GM21390 (cell line): ENCODE results near the gene LARP1.
"Not testable (repeated sequence)": the region's sequence is repeated elsewhere in the genome, so short reads cannot be mapped to it uniquely, and the experiment has no call there.

Experiments used
- ATAC-seq: cut with Tn5 transposase; IDR thresholded peaks from one replicate; pipeline ENCODE4 v1.9.1; 2021; ENCODE audit not compliant: unreplicated experiment

LARP1 gene

GRCh38 chr5:154734370-154735248, 20.6 kb upstream of the LARP1 start:
- ATAC-seq: no peak

DNA sequence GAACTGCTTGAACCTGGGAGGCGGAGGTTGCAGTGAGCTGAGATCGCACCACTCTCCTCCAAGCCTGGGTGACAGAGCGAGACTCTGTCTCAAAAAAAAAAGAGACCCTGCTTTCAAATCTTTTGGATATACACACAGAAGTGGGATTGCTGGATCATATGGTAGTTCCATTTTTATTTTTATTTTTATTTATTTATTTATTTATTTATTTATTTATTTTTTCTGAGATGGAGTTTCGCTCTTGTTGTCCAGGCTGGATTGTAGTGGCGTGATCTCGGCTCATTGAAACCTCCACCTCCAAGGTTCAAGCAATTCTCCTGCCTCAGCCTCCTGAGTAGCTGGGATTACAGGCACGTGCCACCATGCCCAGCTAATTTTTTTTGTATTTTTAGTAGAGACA, 19.8 kb upstream of the LARP1 start:
- ATAC-seq: not testable (repeated sequence)

- not testable (repeated sequence) for ATAC-seq
Measured at GRCh38 chr5:154736372-154736771, 18.8 kb upstream of the LARP1 start.

DNA sequence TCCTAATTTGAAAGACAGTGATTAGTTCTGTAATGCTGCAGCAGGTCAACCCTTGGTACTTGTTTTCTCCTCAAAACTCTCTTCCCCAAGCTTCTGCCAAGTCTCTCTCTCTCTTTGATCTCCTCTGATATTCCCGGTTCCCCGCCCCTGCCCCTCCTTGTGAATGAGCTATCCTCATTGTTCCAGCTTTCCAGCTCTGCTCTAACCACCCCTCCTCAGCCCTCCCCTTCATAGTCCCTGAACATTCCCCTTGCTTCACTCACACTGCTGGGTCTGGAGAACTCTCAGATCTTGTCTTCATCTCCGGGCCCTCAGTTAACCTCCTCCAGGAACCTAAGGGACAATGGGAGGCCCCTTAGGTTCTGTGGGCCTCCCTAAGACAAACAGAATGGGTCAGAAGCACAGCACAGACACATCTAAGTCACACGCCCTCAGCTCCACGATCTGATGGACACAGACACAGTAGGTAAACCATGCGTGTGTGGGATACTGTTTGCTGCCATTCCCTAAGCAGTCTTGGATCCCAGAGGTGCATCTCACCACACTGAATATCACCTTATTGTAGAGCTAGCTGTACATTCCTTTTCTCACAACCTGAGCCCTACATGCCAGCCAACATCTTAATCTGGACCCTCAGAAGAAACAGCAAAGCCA, 17.4 kb upstream of the LARP1 start:
- no peak for ATAC-seq

- ATAC-seq: no peak
Measured at GRCh38 chr5:154740483-154740882, 14.7 kb upstream of the LARP1 start.

DNA sequence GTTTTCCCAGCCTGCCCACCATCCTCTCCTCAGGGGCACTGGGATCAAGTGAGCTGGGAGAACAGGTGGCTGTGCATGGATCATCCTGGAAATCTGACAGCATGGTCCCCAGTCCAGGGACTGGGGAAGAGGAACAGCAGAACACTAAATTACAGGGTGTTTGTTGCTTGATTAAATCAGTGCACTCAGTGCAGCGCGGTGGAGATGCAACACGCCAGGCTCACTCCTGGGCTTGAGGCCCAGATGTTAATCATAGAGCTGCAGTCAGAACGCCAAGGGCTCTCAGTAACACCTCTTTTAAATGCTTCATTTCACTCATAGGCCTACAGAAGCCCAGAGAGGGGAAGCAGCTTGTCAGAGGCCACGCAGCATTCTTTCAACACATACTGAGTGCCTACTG, 14.2 kb upstream of the LARP1 start:
- ATAC-seq: no peak

DNA sequence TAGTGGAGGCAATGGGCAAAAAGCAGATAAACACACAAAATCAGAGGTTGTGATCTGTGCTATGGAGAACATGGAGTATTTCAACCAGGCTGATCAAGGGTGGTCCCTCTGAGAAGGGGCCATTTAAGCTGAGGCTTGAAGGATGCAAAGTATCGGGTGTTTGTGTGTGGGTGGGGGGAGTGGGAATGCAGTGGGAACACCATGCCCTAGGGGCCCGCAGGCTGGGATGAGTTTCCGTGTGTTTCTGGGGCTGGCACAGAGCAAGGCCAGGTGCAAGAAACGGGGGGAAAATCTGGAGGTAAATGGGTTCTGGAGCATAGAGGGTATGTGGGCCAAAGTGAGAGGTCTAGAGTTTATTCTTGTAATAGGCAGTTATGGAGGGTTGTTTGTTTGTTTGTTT, 13.8 kb upstream of the LARP1 start:
- no peak for ATAC-seq

- ATAC-seq: no peak
Measured at GRCh38 chr5:154743812-154744211, 11.4 kb upstream of the LARP1 start.

GRCh38 chr5:154745349-154745748, 9.8 kb upstream of the LARP1 start:
- no peak for ATAC-seq

DNA sequence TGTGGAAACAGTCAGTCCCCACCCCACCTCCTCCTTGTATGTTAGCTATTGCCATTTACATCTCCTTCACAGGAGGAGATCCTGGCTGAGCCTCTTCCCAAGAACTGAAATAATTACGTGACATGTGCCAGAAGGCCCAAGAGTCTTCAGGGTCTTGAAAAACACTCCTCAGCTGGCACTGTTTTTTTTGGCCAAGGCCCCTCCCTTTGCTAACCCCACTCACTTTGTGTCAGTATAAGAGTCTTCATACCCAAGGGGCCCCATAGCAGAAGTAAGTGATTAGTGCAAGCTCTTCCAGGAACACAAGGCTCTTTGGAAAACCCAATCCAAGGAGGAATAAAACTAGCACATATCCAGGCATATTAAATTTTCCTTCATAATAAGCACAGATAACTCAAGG, 5.7 kb upstream of the LARP1 start:
- ATAC-seq: no peak

DNA sequence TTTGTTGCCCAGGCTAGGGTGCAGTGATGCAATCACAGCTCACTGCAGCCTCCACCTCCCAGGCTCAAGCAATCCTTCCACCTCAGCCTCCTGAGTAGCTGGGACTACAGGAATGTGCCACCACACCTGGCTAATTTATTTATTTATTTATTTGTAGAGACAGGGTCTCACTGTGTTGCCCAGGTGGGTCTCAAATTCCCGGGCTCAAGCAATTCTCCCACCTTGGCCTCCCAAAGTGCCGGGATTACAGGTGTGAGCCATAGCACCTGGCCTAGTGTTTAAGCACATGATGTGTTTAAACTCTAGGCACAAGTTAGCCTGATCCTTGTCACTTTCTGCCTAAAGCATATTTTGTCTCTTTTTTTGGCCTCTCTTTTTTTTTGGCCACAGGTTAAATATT, 4.5 kb upstream of the LARP1 start:
- not testable (repeated sequence) for ATAC-seq

DNA sequence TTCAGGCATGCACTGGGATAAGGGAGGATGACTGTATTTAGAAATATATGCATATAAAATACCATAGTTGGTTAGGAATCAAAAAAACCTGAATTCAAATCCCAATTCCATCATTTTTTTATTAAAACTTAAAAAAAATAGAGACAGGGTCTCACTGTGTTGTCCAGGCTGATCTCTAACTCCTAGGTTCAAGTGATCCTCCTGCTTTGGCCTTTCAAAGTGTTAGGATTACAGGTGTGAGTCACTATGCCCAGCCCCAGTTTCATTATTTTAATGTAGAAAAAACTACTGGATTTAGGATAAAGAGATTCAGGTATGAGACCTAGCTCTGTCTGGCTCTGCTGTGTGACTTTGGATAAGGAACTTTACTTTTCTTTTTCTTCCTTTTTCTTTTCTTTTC, 3.3 kb upstream of the LARP1 start:
- no peak for ATAC-seq

DNA sequence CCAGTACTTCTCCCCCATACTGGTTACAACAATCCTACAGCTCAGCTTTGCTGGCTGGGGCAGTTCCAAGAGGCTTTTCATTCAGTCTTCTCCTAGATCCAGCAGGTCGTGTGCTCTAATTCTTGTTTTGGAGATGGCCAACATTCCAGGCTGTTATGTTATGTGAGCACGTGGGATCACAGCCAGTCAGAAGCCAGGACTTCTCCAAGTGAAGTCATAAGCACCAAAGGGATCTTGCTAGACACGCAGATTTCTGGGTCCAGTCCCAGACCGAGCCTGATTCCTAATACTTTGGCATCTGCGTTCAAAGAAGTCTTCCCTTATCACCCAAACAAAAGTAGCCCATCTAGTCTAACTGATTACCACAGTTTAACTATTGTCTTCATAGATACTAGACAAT, 1.4 kb upstream of the LARP1 start:
- ATAC-seq: no peak

DNA sequence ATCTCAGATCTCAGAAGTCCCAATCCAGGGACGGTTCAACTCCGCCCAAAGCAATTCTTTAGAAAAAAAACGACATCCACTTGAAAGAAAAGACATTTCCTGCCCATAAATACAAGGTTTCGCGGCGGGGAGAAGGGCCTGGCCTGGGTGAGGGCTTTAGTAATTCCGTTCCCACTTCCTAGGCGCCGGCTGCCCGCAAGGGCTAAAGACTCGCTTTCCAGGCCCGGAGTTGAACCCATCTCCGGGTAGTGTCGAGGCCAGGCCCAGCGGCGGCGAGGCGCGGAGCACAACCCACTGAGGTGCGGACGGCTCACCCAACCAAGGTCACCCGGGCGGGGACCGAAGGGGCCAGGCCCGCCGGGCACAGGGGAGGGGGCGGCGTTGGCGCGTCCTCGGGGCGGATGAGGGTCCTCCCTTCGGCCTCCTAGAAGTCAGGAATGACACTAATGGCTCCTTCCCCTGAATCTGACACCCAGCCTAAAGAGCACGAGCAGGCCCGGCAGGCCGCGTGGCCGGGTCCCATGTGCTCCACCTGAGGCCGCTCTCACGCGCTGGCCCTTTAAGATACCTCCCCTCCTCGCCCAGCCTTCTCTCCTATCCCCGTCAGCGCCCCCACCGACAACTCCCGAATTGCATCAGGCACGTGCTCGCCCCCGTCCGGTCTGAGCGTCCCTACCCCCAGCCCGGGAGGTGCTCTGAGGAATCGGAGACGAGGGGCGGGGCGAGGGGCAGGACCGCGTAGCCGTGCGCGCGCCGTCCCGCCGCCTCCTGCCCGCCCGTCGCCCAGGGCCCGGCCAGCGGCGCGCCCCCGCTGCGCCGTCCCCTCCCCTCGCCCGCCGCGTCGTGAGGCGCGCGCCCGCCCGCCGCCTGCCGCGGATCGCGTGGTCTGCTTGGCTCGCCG, 467 bp upstream of the LARP1 start:
- ATAC-seq: peak; percentile 85

DNA sequence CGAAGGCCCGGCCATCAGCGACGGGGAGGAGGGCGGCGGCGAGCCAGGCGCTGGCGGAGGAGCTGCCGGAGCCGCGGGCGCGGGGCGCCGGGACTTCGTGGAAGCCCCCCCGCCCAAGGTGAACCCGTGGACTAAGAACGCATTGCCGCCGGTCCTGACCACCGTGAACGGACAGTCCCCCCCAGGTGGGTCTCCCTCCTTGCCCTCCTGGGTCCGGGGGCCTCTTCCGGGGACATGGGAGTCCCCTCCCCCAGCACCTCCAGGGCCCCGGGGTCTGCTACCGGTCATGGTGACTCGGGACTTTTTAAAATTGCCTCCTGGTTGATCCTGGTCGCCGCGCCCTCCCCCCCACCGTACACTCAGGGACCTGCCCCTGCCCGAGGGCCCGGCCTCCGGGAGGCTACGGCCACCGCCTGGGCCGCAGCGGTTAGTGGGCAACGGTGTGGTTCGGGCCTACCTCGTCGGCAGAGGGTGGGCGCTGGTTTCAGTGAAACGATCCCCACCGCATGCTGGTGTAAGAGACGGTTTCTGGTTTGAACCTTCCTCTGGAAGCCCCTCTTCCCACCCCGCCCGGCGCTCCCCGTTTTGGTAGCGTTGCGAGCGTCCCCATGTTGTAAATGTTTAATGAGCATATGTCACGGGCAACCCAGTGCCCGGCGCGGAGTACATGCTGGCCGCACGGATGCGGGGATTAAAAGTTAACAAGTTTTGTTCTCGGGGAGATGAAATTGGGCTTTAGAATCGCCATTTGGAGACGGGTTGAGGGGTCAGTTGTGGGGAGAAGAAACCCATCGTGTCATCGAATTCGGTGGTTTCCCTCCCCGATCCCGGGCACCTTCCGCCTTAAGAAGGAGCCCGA, 1.1 kb downstream of the LARP1 start:
- no peak for ATAC-seq

DNA sequence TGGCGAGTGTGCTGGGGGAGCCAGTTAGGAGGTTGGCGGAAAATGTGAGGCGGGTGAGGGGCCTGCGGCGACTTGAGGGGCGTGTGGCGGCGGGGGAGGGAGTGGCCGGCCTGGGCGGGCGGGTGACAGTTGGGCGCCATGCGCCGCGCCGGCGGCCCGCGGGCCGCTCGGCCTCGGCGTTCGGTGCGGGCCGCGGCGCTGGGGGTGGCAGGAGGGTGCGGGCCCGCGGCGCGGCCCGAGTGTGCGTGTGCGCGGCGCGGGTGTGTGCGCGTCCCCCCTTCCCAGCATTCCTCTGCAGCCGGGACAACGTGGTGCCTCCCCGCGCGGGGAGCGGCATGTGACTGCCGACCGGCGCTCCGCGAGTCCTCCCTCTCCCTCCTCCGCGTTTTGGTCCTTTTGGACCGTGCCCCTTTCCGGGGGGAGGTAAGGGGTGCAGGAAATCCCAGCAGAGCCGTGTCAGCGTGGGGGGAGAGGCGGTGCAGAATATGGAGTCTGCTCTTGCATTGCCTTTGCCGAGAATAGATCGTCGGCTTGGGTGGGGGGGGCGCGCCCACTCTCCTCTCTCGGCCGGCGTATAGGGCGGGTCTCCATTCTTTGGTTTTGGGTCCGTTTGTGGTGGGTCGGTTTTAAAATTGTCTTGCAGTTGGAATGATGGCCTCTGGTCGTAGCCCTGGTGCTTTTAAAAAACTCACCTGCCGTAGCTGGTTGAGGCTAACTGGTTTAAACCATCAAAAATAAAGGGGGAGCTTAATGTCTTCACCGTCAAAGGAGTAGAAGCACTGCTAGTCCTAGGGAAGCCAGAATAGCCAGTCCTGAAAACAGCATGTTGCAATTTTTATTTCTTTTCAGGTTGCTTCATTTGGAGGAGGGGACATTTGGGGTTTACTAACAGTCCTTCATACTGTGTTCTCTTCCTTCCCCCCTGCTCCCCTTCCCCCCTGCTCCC, 2.0 kb downstream of the LARP1 start:
- ATAC-seq: no peak

- ATAC-seq: no peak
Measured at GRCh38 chr5:154757814-154758406, 2.7 kb downstream of the LARP1 start.

DNA sequence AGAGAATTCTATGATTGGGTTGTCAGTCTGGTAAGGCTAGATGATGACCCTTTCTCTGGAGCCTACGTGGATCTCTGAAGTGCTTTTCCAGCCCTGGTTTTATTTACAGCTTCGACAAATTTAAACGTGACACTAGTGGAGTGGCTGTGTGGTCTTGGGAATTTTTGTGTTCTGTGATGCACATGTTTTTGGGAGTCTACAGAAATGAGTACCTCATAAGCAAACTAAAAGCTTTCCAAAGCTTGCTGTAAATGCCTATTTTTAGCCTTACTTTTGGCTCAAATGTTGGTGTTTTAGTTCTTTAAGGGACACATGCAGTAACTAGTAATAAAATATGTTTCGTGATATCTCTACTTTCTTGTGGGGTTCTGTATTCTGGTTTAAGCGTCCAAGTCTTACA, 3.3 kb downstream of the LARP1 start:
- no peak for ATAC-seq

GRCh38 chr5:154758977-154759376, 3.8 kb downstream of the LARP1 start:
- ATAC-seq: no peak
